ENCODE results near the gene ADPRH.

The ADPRH gene

DNA sequence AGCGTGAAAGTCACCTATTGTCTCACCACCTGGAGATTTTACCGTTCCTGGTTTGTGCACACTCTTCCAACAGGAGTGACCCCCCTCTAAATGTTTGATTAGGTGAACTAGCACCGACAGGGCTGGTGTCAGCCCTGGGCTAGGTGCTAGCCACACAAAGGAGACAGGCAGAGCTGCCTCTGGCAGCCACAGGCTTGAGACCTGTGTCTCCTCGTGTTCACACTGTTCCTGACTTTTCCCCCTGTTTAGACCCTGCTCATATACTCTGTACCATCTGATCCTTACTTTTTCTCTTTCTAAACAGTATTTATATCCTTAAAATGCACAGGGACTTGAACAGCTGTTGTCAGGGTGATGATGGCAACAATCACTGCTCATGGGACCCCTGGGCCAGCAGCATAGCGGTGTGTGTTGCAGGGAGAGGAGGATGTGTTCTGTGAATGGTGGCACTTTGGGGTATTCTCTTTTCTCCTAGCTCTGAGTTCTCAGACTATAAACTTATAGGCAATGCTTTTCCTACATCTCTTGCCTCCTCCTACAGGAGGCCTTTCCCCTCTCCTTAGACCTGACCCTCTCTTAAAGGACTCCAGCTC is 25.4 kb upstream of the ADPRH start:
- no peak overlapping the region for H3K27ac ChIP-seq
- TF ChIP-seq, protein P1, sequence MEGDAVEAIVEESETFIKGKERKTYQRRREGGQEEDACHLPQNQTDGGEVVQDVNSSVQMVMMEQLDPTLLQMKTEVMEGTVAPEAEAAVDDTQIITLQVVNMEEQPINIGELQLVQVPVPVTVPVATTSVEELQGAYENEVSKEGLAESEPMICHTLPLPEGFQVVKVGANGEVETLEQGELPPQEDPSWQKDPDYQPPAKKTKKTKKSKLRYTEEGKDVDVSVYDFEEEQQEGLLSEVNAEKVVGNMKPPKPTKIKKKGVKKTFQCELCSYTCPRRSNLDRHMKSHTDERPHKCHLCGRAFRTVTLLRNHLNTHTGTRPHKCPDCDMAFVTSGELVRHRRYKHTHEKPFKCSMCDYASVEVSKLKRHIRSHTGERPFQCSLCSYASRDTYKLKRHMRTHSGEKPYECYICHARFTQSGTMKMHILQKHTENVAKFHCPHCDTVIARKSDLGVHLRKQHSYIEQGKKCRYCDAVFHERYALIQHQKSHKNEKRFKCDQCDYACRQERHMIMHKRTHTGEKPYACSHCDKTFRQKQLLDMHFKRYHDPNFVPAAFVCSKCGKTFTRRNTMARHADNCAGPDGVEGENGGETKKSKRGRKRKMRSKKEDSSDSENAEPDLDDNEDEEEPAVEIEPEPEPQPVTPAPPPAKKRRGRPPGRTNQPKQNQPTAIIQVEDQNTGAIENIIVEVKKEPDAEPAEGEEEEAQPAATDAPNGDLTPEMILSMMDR (IDR thresholded peaks at IDR 0.05), result no peak
- TF ChIP-seq ZFX (IDR thresholded peaks at IDR 0.05; ENCODE audit: borderline replicate concordance), result no peak

DNA sequence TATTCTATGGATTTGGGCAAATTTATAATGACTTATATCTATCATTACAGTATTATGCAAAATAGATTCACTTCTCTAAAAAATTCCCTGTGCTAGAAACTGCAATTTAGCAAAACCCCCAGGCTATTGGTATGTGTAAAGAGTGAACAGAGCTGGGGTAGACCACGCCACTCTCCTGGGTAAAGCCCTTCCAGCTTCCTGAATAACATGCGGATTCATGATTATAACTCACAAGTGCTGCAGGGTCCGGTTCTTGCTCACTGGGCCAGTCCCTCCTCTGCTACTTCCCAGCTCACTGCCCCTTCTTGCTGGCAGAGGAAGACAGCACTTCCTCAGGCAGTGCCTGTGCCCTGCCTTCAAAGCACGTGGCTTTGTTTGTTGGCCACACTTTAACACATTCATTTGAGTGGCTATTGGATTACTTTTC is 24.0 kb upstream of the ADPRH start:
- no peak overlapping the region for H3K27ac ChIP-seq
- TF ChIP-seq, protein P1 (IDR thresholded peaks at IDR 0.05), result no peak
- no peak for TF ChIP-seq ZFX (IDR thresholded peaks at IDR 0.05; ENCODE audit: borderline replicate concordance)

DNA sequence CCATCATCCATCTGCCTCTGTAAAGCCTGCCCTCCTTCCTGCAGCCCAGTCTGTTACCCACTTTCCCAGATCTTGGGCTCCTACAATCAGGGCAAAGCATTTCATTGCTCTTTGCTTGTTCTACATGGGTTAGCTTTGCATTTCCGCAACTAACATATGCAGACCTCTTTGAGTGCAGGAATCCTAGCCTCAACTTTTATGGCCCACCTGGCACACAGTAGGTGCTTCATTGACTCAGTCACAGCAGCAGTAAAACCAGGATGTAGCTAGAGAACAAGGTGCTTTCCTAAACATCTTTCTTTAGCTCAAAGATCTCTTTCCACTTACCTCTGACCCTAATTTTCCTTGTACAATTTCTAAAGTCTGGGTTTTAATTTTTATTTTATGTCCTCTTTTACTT is 23.4 kb upstream of the ADPRH start:
- TF ChIP-seq ZFX (IDR thresholded peaks at IDR 0.05; ENCODE audit: borderline replicate concordance), result no peak
- TF ChIP-seq, protein P1 (IDR thresholded peaks at IDR 0.05), result no peak
- no peak overlapping the region for H3K27ac ChIP-seq

DNA sequence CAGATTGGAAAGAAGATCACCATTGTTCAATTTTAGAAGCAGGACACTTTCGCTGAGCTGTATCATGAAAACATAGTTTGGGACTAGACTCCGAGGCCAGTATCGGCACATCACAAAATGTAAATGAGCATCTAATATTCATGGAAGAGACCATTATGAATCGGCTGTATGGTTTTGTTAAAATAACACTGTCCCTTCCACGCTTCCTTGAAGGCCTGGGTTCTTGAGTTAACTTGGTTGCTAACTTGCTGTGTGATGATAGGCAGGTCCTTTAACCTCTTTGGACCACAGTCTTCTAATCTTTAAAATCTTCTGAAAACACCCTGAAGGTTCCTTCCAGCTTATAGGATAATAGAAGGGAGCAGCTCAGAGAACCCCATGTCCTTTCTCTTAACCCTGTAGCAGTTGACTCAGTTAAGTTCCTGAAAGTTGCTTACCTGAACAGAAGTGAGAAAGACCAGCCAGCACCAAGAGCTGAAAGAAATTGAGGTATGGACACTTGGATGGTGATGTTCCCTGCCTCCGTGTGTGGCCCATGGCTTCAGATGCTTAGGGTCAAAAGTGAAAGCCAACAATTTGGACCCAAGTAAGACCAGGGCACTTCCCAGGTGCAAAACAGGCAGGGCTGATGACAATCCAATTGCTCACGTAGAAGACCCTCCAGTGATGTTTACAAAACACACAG is 22.0 kb upstream of the ADPRH start:
- no peak for TF ChIP-seq ZFX (IDR thresholded peaks at IDR 0.05; ENCODE audit: borderline replicate concordance)
- TF ChIP-seq, protein P1 (IDR thresholded peaks at IDR 0.05), result no peak
- H3K27ac ChIP-seq, result no peak overlapping the region

DNA sequence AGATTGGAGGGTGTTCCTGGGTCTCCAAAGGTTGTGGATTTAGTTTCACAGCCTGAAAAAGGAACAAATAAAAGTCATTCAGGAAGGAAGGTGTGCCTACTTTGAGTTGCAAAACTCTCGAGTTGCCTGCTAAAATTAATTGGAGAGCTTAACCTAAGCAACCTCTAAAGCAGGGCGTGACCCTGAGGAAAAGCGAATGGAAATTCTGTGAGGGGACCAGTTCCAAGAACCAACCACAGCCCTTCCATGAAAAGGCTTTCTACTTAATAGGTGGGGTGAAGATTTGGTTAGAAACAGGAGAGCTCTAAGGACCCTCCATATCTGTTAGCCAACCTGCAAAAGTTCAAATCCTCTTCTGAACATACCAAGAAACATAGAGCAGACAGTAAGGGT is 21.4 kb upstream of the ADPRH start:
- no peak overlapping the region for H3K27ac ChIP-seq
- TF ChIP-seq, protein P1 (IDR thresholded peaks at IDR 0.05), result no peak
- no peak for TF ChIP-seq ZFX (IDR thresholded peaks at IDR 0.05; ENCODE audit: borderline replicate concordance)

DNA sequence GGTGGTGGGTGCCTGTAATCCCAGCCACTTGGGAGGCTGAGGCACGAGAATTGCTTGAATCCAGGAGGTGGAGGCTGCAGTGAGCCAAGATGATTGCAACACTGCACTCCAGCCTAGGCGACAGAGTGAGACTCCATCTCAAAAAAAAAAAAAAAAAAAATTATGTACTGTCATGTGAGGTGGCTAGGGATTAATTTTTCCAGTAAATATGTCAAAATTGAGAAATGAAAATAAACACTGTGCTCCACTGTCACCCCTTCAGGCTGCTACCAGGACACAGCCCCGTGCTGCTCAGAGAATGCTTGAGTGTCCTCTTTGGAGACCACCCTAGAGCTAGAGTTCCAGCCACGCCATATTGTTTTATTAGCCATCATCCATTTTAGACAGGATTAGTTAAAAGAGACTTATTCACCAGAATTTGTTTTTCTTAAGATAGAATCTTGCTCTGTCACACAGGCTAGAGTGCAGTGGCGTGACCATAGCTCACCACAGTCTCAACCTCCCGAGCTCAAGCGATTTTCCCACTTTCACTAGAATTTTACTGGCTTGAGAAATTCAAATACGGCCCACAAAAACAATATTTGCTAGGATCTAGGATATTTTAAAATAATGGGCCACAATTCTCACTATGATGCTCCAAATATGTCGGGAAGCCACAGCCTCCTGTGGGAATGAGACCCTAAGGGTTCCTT is 20.5 kb upstream of the ADPRH start:
- TF ChIP-seq, protein P1 (IDR thresholded peaks at IDR 0.05), result no peak
- TF ChIP-seq ZFX (IDR thresholded peaks at IDR 0.05; ENCODE audit: borderline replicate concordance), result no peak
- no peak overlapping the region for H3K27ac ChIP-seq

DNA sequence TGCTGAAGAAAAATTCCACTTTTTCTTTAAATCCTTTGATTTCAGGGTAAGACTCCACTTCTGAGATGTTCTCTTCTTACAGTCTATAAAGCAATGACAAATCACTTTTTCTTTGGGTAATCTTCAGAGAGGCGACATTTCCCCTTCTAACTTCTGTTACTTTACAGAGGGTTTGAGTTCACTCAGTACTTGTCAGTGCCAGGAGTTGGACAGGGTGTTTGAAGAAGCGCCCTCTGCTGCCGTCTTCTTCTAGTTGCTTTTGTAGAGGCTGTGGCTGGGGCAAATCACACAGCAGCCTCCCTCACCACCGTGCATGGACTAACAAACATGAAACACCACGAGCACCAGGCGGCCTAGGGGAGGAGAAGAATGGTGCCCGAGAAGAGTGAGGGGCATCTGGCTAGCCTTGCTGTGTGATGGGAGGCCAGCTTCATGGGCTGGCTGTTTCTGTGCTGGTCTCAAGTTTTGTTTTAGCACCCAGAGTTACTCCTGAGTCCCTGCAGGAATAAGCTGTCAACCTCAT is 19.8 kb upstream of the ADPRH start, which contains the start of gene CD80:
CD80 (minus strand) TSS at position 174 of the 523 bp plus-strand sequence. CDS start 1,886 bp downstream, outside the sequence.
- TF ChIP-seq, protein P1 (IDR thresholded peaks at IDR 0.05), result peak; percentile 74
- TF ChIP-seq ZFX (IDR thresholded peaks at IDR 0.05; ENCODE audit: borderline replicate concordance), result no peak
- no peak within 1 kb of the TSS for H3K27ac ChIP-seq
